GM12878 (cell line): ENCODE data around the gene DIP2C.

Experiments used
- ATF3 ChIP-seq: IDR thresholded peaks from 2 replicates; pipeline ENCODE4 v1.6.1; 2011; ENCODE audit warnings: low read depth, mild to moderate bottlenecking, low read length, moderate library complexity, borderline replicate concordance; ENCODE audit errors: extremely low read depth
- CTCF ChIP-seq, 3 experiments: IDR thresholded peaks in 2 of 3; conservative IDR thresholded peaks in 1 of 3; 2 replicates each; pipeline ENCODE4 v1.5.1; 2011; ENCODE audit warnings: low read depth in 3 of 3, low read length in 3 of 3, mild to moderate bottlenecking in 3 of 3, control low read depth in 2 of 3, moderate library complexity in 2 of 3, inconsistent platforms in 1 of 3, mixed read lengths in 1 of 3; ENCODE audit not compliant: control insufficient read depth in 2 of 3, insufficient read depth in 1 of 3; ENCODE audit errors: extremely low read depth in 1 of 3
- ZBTB33 ChIP-seq: fragments of 450-650 bp; IDR thresholded peaks from 2 replicates; pipeline ENCODE4 v1.6.1; 2017; ENCODE audit warnings: mild to moderate bottlenecking

- TF ChIP-seq ATF3 (no peak), CTCF (IDR thresholded peaks at IDR 0.05 in 2 of 3, conservative IDR thresholded peaks at IDR 0.05 in 1 of 3; ENCODE audit: control insufficient read depth in 2 of 3, extremely low read depth in 1 of 3, insufficient read depth in 1 of 3, low read depth in 3 of 3, low read length in 3 of 3) (no peak), ZBTB33 (no peak)
Observed at GRCh38 chr10:307659-308058, 381.8 kb downstream of the DIP2C start.
